KMS-11 (cell line): ENCODE results near the gene BRD7.

ENCODE experiments used
- H2AFZ ChIP-seq: fragments of 200-600 bp; sonication (generic); 2 replicates; pipeline ENCODE4 v1.6.1; 2016; ENCODE audit warnings: antibody characterized with exemption, mixed run types, low read depth
- H3K27ac ChIP-seq: fragments of 200-600 bp; sonication (generic); 2 replicates; pipeline ENCODE4 v1.6.1; 2016; ENCODE audit warnings: mild to moderate bottlenecking, mixed run types
- H3K27me3 ChIP-seq: fragments of 200-600 bp; sonication (generic); 2 replicates; pipeline ENCODE4 v1.6.1; 2017; ENCODE audit warnings: mild to moderate bottlenecking, low read depth, mixed run types, moderate library complexity; ENCODE audit not compliant: insufficient read depth
- H3K36me3 ChIP-seq: fragments of 200-600 bp; sonication (generic); 2 replicates; pipeline ENCODE4 v1.6.1; 2017; ENCODE audit warnings: mild to moderate bottlenecking, mixed run types; ENCODE audit not compliant: insufficient read depth
- H3K4me1 ChIP-seq: fragments of 200-600 bp; sonication (generic); 2 replicates; pipeline ENCODE4 v1.6.1; 2016; ENCODE audit warnings: mild to moderate bottlenecking, low read depth, mixed run types; ENCODE audit not compliant: poor library complexity, severe bottlenecking
- H3K4me2 ChIP-seq: fragments of 200-600 bp; sonication (generic); 2 replicates; pipeline ENCODE4 v1.7.0; 2016; ENCODE audit warnings: mild to moderate bottlenecking, mixed run types
- H3K4me3 ChIP-seq: fragments of 200-600 bp; sonication (generic); IDR thresholded peaks from 2 replicates; pipeline ENCODE4 v1.6.1; 2017; ENCODE audit warnings: low read depth, low read length, mixed read lengths; ENCODE audit not compliant: insufficient read depth
- H3K79me2 ChIP-seq: fragments of 200-600 bp; sonication (generic); 2 replicates; pipeline ENCODE4 v1.6.1; 2016; ENCODE audit warnings: low read depth, mixed run types; ENCODE audit not compliant: insufficient read depth
- H3K9ac ChIP-seq: fragments of 200-600 bp; sonication (generic); 2 replicates; pipeline ENCODE4 v1.6.1; 2016; ENCODE audit warnings: mild to moderate bottlenecking, mixed run types
- H4K20me1 ChIP-seq: fragments of 200-600 bp; sonication (generic); 2 replicates; pipeline ENCODE4 v1.6.1; 2016; ENCODE audit warnings: mild to moderate bottlenecking, mixed run types; ENCODE audit not compliant: insufficient read depth
- CTCF ChIP-seq: fragments of 200-600 bp; sonication (generic); conservative IDR thresholded peaks from 2 replicates; pipeline ENCODE4 v1.6.1; 2017; ENCODE audit warnings: low read depth, mild to moderate bottlenecking, antibody characterized with exemption, low read length, moderate library complexity, mixed read lengths

Gene BRD7

GRCh38 chr16:50316102-50316847 lies 52.5 kb downstream of the BRD7 start:
- Histone ChIP-seq H3K4me2 (no peak overlapping the region), H3K79me2 (no peaks in the 10 kb centered on the region), H3K4me1 (peaks cover 8% of the 10 kb centered on the region), H3K4me3 (no peak overlapping the region), H3K36me3 (no peaks in the 10 kb centered on the region; the same call in 1 of the 2 replicates), H3K9ac (no peak overlapping the region), H3K27ac (no peak overlapping the region; the same call in 1 of the 2 replicates), H3K27me3 (no peaks in the 10 kb centered on the region), H2AFZ (no peak overlapping the region), H4K20me1 (no peaks in the 10 kb centered on the region)
- TF ChIP-seq CTCF, result no peak

- H4K20me1 ChIP-seq, result no peaks in the 10 kb centered on the region
- no peaks in the 10 kb centered on the region for H3K27me3 ChIP-seq
- no peaks in the 10 kb centered on the region for H3K36me3 ChIP-seq
- H3K9ac ChIP-seq, result no peak overlapping the region
- peaks cover 8% of the 10 kb centered on the region for H3K4me1 ChIP-seq
- no peak overlapping the region for H3K4me2 ChIP-seq
- TF ChIP-seq CTCF, result no peak
- H3K79me2 ChIP-seq, result no peaks in the 10 kb centered on the region
- H2AFZ ChIP-seq, result no peak overlapping the region
- H3K4me3 ChIP-seq, result no peak overlapping the region
- no peak overlapping the region for H3K27ac ChIP-seq
These were observed 53.3 kb downstream of the BRD7 start for GRCh38 chr16:50315346-50315997.

- H3K79me2 ChIP-seq, result no peaks in the 10 kb centered on the region
- H3K27ac ChIP-seq, result no peak overlapping the region
- H3K4me1 ChIP-seq, result peaks cover 8% of the 10 kb centered on the region
- no peaks in the 10 kb centered on the region for H4K20me1 ChIP-seq
- TF ChIP-seq CTCF, result no peak
- no peak overlapping the region for H3K9ac ChIP-seq
- H3K27me3 ChIP-seq, result no peaks in the 10 kb centered on the region
- H3K36me3 ChIP-seq, result no peaks in the 10 kb centered on the region
- H3K4me3 ChIP-seq, result no peak overlapping the region
- no peak overlapping the region for H2AFZ ChIP-seq
- no peak overlapping the region for H3K4me2 ChIP-seq
These were observed 54.1 kb downstream of the BRD7 start for GRCh38 chr16:50314665-50315064.

GRCh38 chr16:50313596-50314478 lies 55.0 kb downstream of the BRD7 start:
- Histone ChIP-seq H4K20me1 (no peaks in the 10 kb centered on the region), H3K4me2 (no peak overlapping the region), H3K36me3 (no peaks in the 10 kb centered on the region), H2AFZ (no peak overlapping the region), H3K27ac (no peak overlapping the region), H3K4me3 (no peak overlapping the region), H3K27me3 (no peaks in the 10 kb centered on the region), H3K9ac (no peak overlapping the region), H3K79me2 (no peaks in the 10 kb centered on the region), H3K4me1 (peaks cover 8% of the 10 kb centered on the region)
- no peak for TF ChIP-seq CTCF
